WTC11 (cell line): ENCODE results near the gene FLOT2. TPM values are rescaled to one million over a fixed set of nuclear protein-coding genes. Genes with fewer than 3 reads are reported as not detected.

Experiments used
- ATAC-seq: fragments of 200-7000 bp; cut with Tn5 transposase; 2 replicates; pipeline ENCODE4 v1.10.0; 2021; ENCODE audit warnings: mild to moderate bottlenecking, moderate library complexity
- CTCF ChIA-PET: fragments of 300-600 bp; sonication (Branson Sonifier 250); formaldehyde crosslinking; loops from one replicate; lab custom pipeline; 2021; ENCODE audit warnings: antibody characterized with exemption; lab: Charles Lee
- POLR2A ChIA-PET: fragments of 350-600 bp; sonication (Branson Sonifier 250); formaldehyde crosslinking; loops from one replicate; lab custom pipeline; 2021; ENCODE audit warnings: antibody characterized with exemption; lab: Charles Lee
- DNase-seq: peaks from one replicate; pipeline ENCODE4 v3.0.0; 2021; ENCODE audit warnings: low spot score
- H3K27ac Mint-ChIP-seq: 2 replicates; pipeline ENCODE4 v1.8.0; 2021; ENCODE audit warnings: mixed read lengths
- H3K27me3 Mint-ChIP-seq: 2 replicates; pipeline ENCODE4 v1.8.0; 2021; ENCODE audit warnings: low read depth, mild to moderate bottlenecking, moderate library complexity, mixed read lengths
- H3K36me3 Mint-ChIP-seq: 2 replicates; pipeline ENCODE4 v1.8.0; 2021; ENCODE audit warnings: mixed read lengths
- H3K4me1 Mint-ChIP-seq: 2 replicates; pipeline ENCODE4 v1.8.0; 2022; ENCODE audit warnings: mixed read lengths
- H3K4me3 Mint-ChIP-seq: 2 replicates; pipeline ENCODE4 v1.8.0; 2021; ENCODE audit warnings: mild to moderate bottlenecking, moderate library complexity, mixed read lengths
- H3K9me3 Mint-ChIP-seq: 2 replicates; pipeline ENCODE4 v1.8.0; 2021; ENCODE audit warnings: mixed read lengths
- CBFB ChIP-seq: sonication (generic); formaldehyde crosslinking; IDR thresholded peaks from 2 replicates; pipeline ENCODE4 v1.8.1; 2022; ENCODE audit warnings: mild to moderate bottlenecking, low read depth, missing genetic modification reagents
- ESRRA ChIP-seq: sonication (generic); formaldehyde crosslinking; IDR thresholded peaks from 2 replicates; pipeline ENCODE4 v1.8.1; 2022; ENCODE audit warnings: mild to moderate bottlenecking, missing genetic modification reagents, borderline replicate concordance
- FOXK1 ChIP-seq: sonication (generic); formaldehyde crosslinking; IDR thresholded peaks from 2 replicates; pipeline ENCODE4 v1.8.0; 2022; ENCODE audit warnings: mild to moderate bottlenecking, moderate library complexity, missing genetic modification reagents
- GABPB1 ChIP-seq: sonication (generic); formaldehyde crosslinking; IDR thresholded peaks from 2 replicates; pipeline ENCODE4 v1.8.1; 2023; ENCODE audit warnings: mild to moderate bottlenecking, missing genetic modification reagents
- GRHL2 ChIP-seq: fragments of 250-450 bp; sonication (Bioruptor Pico); IDR thresholded peaks from 2 replicates; pipeline ENCODE4 v1.8.0; 2022; ENCODE audit warnings: mild to moderate bottlenecking, moderate library complexity; ENCODE audit not compliant: insufficient replicate concordance, severe bottlenecking
- JUN ChIP-seq: sonication (generic); formaldehyde crosslinking; IDR thresholded peaks from 2 replicates; pipeline ENCODE4 v1.8.0; 2023; ENCODE audit warnings: mild to moderate bottlenecking, missing genetic modification reagents
- MXD4 ChIP-seq: fragments of 250-450 bp; sonication (Bioruptor Pico); IDR thresholded peaks from 2 replicates; pipeline ENCODE4 v1.8.0; 2021; ENCODE audit warnings: mild to moderate bottlenecking, moderate library complexity, borderline replicate concordance
- ZBTB21 ChIP-seq: sonication (generic); formaldehyde crosslinking; IDR thresholded peaks from 2 replicates; pipeline ENCODE4 v1.8.1; 2023; ENCODE audit warnings: mild to moderate bottlenecking, missing genetic modification reagents, borderline replicate concordance
- ZNF317 ChIP-seq: sonication (generic); formaldehyde crosslinking; IDR thresholded peaks from 2 replicates; pipeline ENCODE4 v1.8.1; 2023; ENCODE audit warnings: low read depth, mild to moderate bottlenecking, moderate library complexity, missing genetic modification reagents, borderline replicate concordance
- ZNF396 ChIP-seq: fragments of 250-450 bp; sonication (Bioruptor Pico); IDR thresholded peaks from 2 replicates; pipeline ENCODE4 v1.8.0; 2021; ENCODE audit warnings: mild to moderate bottlenecking, moderate library complexity, borderline replicate concordance
- ZNF423 ChIP-seq: fragments of 250-450 bp; sonication (Bioruptor Pico); IDR thresholded peaks from 2 replicates; pipeline ENCODE4 v2.1.2; 2022; ENCODE audit warnings: mild to moderate bottlenecking, moderate library complexity
- total RNA-seq: library from RNA; stranded (reverse); gene quantifications from 3 replicates; pipeline ENCODE4 v1.2.3, GENCODE V29; 2021
- TF ChIP-seq, protein P1 (sequence below): fragments of 250-450 bp; sonication (Bioruptor Pico); IDR thresholded peaks from 2 replicates; pipeline ENCODE4 v1.9.0; 2021; ENCODE audit warnings: mild to moderate bottlenecking, borderline replicate concordance
- TF ChIP-seq, protein P2 (sequence below): sonication (generic); formaldehyde crosslinking; conservative IDR thresholded peaks from 2 replicates; pipeline ENCODE4 v1.8.1; 2023; ENCODE audit warnings: mild to moderate bottlenecking, low read depth, missing genetic modification reagents, moderate library complexity
- TF ChIP-seq, protein P3 (sequence below): sonication (generic); formaldehyde crosslinking; IDR thresholded peaks from 2 replicates; pipeline ENCODE4 v1.8.1; 2022; ENCODE audit warnings: mild to moderate bottlenecking, moderate library complexity, missing genetic modification reagents
- TF ChIP-seq, protein P4 (sequence below): sonication (generic); formaldehyde crosslinking; IDR thresholded peaks from 2 replicates; pipeline ENCODE4 v1.8.0; 2023; ENCODE audit warnings: mild to moderate bottlenecking, missing genetic modification reagents
- TF ChIP-seq, protein P5 (sequence below): sonication (generic); formaldehyde crosslinking; IDR thresholded peaks from 2 replicates; pipeline ENCODE4 v1.8.0; 2023; ENCODE audit warnings: missing genetic modification reagents
- TF ChIP-seq, protein P6 (sequence below): fragments of 250-450 bp; sonication (Bioruptor Pico); IDR thresholded peaks from 2 replicates; pipeline ENCODE4 v1.9.0; 2021; ENCODE audit warnings: moderate library complexity, mild to moderate bottlenecking, inconsistent platforms, borderline replicate concordance

FLOT2 gene
- total RNA-seq, 1 experiment from 2014 or later = 139 TPM

DNA sequence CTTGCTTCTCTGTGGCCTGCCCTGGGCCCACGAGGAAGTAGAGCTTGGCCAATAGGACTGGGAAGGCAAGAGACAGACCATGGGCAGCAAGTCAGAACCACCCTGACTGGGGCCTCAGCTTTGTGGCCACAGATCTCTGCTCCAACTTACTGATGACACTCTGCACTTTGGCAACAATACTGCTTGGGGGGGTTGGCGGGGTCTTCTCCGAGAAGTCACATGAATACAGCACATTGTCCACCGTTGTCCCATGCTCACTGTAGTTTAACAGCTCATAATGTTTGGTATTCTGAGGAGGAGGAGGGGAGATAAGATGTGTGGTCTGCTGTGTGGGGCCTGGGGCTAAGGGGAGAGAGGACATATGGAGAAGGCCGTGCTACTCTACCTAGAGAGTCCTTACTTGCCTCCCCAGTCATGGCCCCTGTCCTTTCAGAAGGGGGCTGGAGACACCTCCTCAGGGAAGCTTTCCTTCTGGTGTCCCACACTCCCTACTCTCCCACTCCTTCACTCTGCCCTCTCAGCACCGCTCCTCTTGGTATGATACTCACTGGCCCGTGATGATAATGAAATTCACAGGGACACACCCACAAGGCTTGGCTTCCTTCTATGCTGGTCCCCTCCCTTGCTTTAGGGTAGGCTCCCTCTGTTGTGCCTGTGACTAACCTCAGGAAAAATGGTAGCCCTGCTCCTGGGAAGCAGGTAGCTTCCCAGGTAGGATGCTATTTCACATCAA, 9.3 kb upstream of the FLOT2 start:
- POLR2A ChIA-PET = no interaction called here
- DNase-seq (no peak), ATAC-seq (no peak)
- H3K27ac Mint-ChIP-seq = peak overlapping the region; percentile 76; the same call in 1 of the 2 replicates
- no peaks in the 10 kb centered on the region for H3K9me3 Mint-ChIP-seq
- H3K27me3 Mint-ChIP-seq = no peaks in the 10 kb centered on the region
- TF ChIP-seq, protein P1, sequence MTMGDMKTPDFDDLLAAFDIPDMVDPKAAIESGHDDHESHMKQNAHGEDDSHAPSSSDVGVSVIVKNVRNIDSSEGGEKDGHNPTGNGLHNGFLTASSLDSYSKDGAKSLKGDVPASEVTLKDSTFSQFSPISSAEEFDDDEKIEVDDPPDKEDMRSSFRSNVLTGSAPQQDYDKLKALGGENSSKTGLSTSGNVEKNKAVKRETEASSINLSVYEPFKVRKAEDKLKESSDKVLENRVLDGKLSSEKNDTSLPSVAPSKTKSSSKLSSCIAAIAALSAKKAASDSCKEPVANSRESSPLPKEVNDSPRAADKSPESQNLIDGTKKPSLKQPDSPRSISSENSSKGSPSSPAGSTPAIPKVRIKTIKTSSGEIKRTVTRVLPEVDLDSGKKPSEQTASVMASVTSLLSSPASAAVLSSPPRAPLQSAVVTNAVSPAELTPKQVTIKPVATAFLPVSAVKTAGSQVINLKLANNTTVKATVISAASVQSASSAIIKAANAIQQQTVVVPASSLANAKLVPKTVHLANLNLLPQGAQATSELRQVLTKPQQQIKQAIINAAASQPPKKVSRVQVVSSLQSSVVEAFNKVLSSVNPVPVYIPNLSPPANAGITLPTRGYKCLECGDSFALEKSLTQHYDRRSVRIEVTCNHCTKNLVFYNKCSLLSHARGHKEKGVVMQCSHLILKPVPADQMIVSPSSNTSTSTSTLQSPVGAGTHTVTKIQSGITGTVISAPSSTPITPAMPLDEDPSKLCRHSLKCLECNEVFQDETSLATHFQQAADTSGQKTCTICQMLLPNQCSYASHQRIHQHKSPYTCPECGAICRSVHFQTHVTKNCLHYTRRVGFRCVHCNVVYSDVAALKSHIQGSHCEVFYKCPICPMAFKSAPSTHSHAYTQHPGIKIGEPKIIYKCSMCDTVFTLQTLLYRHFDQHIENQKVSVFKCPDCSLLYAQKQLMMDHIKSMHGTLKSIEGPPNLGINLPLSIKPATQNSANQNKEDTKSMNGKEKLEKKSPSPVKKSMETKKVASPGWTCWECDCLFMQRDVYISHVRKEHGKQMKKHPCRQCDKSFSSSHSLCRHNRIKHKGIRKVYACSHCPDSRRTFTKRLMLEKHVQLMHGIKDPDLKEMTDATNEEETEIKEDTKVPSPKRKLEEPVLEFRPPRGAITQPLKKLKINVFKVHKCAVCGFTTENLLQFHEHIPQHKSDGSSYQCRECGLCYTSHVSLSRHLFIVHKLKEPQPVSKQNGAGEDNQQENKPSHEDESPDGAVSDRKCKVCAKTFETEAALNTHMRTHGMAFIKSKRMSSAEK (CRISPR knock-in tag) = no peak
- H3K36me3 Mint-ChIP-seq = peaks cover 53% of the 10 kb centered on the region
- CTCF ChIA-PET = interaction anchor here (0.9 to 9.0 kb wide), 3 partner anchors 28 to 178 kb away, joined by 5 to 103 read pairs (median 8); partner anchors contain the start of genes NEK8 and TLCD1
- H3K4me1 Mint-ChIP-seq = peaks cover 43% of the 10 kb centered on the region
- no peak overlapping the region for H3K4me3 Mint-ChIP-seq

DNA sequence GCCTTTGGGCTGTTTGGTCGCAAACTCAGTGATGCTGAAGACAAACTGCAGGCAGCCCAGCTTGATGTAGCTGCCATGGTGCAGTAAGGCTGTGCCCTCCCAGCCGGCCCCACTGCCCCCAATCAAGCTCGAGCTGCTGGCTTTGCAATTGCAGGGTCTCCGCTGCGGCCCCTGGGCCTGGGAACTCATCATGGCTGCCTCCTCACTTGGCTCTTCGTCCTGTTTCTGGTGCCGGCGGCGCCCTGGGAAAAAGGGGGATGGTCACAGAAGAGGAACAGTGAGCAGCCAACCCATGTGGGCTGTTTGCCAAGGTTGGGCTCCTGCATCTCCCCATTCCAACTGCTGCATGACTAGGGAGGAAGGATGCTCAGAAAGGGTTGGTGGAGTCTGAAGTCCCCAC, 8.7 kb upstream of the FLOT2 start:
- POLR2A ChIA-PET = no interaction called here
- Mint-ChIP-seq H3K4me1 (peaks cover 47% of the 10 kb centered on the region), H3K36me3 (peaks cover 47% of the 10 kb centered on the region)

DNA sequence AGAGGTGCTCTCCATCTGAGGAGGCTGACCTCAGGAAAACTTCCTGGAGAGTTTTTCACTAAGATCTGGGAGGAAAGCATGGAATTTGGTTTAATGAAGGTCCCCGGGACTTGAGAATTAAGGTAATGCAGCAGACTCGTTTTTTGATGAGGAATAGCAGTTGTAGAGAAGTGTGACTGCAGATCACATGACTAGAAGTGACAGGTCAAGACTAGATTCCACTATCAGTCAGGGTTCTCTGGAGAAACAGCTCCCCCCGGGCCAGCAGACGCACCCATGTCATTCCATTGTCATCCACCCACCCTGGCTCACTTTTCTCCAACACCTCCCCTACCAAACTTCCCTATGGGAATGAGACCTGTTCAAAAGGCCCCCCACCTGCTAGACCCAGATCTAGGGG, 7.3 kb upstream of the FLOT2 start:
- POLR2A ChIA-PET = interaction anchor here (0.6 kb wide), 2 partner anchors 14 to 22 kb away, joined by 3 to 4 read pairs; no protein-coding TSS in a partner anchor
- H3K36me3 Mint-ChIP-seq = peaks cover 39% of the 10 kb centered on the region
- CTCF ChIA-PET = interaction anchor here (0.5 to 9.0 kb wide), 6 partner anchors 32 to 212 kb away, joined by 3 to 103 read pairs (median 4); partner anchors contain the start of genes NEK8 and TLCD1
- H3K9me3 Mint-ChIP-seq = no peaks in the 10 kb centered on the region
- H3K4me1 Mint-ChIP-seq = peaks cover 39% of the 10 kb centered on the region
- DNase-seq = no peak
- H3K4me3 Mint-ChIP-seq = no peak overlapping the region
- H3K27ac Mint-ChIP-seq = peak overlapping the region; percentile 24
- ATAC-seq = no peak
- H3K27me3 Mint-ChIP-seq = no peaks in the 10 kb centered on the region
- no peak for TF ChIP-seq ZBTB21 (CRISPR knock-in tag)
- no peak for TF ChIP-seq MXD4 (CRISPR knock-in tag)
- TF ChIP-seq GABPB1 (CRISPR knock-in tag) = no peak
- no peak for TF ChIP-seq CBFB (CRISPR knock-in tag)
- TF ChIP-seq, protein P2, sequence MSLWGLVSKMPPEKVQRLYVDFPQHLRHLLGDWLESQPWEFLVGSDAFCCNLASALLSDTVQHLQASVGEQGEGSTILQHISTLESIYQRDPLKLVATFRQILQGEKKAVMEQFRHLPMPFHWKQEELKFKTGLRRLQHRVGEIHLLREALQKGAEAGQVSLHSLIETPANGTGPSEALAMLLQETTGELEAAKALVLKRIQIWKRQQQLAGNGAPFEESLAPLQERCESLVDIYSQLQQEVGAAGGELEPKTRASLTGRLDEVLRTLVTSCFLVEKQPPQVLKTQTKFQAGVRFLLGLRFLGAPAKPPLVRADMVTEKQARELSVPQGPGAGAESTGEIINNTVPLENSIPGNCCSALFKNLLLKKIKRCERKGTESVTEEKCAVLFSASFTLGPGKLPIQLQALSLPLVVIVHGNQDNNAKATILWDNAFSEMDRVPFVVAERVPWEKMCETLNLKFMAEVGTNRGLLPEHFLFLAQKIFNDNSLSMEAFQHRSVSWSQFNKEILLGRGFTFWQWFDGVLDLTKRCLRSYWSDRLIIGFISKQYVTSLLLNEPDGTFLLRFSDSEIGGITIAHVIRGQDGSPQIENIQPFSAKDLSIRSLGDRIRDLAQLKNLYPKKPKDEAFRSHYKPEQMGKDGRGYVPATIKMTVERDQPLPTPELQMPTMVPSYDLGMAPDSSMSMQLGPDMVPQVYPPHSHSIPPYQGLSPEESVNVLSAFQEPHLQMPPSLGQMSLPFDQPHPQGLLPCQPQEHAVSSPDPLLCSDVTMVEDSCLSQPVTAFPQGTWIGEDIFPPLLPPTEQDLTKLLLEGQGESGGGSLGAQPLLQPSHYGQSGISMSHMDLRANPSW (CRISPR knock-in tag) = no peak
- TF ChIP-seq, protein P3, sequence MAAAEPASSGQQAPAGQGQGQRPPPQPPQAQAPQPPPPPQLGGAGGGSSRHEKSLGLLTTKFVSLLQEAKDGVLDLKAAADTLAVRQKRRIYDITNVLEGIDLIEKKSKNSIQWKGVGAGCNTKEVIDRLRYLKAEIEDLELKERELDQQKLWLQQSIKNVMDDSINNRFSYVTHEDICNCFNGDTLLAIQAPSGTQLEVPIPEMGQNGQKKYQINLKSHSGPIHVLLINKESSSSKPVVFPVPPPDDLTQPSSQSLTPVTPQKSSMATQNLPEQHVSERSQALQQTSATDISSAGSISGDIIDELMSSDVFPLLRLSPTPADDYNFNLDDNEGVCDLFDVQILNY (CRISPR knock-in tag) = no peak
- no peak for TF ChIP-seq ZNF317 (CRISPR knock-in tag)
- no peak for TF ChIP-seq ZNF423 (CRISPR knock-in tag)
- TF ChIP-seq ESRRA = no peak
- no peak for TF ChIP-seq FOXK1 (CRISPR knock-in tag)
- TF ChIP-seq, protein P4, sequence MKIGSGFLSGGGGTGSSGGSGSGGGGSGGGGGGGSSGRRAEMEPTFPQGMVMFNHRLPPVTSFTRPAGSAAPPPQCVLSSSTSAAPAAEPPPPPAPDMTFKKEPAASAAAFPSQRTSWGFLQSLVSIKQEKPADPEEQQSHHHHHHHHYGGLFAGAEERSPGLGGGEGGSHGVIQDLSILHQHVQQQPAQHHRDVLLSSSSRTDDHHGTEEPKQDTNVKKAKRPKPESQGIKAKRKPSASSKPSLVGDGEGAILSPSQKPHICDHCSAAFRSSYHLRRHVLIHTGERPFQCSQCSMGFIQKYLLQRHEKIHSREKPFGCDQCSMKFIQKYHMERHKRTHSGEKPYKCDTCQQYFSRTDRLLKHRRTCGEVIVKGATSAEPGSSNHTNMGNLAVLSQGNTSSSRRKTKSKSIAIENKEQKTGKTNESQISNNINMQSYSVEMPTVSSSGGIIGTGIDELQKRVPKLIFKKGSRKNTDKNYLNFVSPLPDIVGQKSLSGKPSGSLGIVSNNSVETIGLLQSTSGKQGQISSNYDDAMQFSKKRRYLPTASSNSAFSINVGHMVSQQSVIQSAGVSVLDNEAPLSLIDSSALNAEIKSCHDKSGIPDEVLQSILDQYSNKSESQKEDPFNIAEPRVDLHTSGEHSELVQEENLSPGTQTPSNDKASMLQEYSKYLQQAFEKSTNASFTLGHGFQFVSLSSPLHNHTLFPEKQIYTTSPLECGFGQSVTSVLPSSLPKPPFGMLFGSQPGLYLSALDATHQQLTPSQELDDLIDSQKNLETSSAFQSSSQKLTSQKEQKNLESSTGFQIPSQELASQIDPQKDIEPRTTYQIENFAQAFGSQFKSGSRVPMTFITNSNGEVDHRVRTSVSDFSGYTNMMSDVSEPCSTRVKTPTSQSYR = no peak

More for the DNA sequence above, 8.7 kb upstream of the FLOT2 start:
- H3K27ac Mint-ChIP-seq = peak overlapping the region; percentile 57; the same call in 1 of the 2 replicates
- CTCF ChIA-PET = interaction anchor here (2.2 to 9.0 kb wide), 2 partner anchors 47 to 178 kb away, joined by 8 to 103 read pairs; partner anchors contain the start of genes NEK8 and TLCD1
- DNase-seq (no peak), ATAC-seq (no peak)
- H3K27me3 Mint-ChIP-seq = no peaks in the 10 kb centered on the region
- TF ChIP-seq, protein P5, sequence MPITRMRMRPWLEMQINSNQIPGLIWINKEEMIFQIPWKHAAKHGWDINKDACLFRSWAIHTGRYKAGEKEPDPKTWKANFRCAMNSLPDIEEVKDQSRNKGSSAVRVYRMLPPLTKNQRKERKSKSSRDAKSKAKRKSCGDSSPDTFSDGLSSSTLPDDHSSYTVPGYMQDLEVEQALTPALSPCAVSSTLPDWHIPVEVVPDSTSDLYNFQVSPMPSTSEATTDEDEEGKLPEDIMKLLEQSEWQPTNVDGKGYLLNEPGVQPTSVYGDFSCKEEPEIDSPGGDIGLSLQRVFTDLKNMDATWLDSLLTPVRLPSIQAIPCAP = no peak
- TF ChIP-seq JUN (CRISPR knock-in tag) (no peak), GRHL2 (CRISPR knock-in tag) (no peak), ZNF396 (CRISPR knock-in tag) (no peak)
- TF ChIP-seq, protein P6, sequence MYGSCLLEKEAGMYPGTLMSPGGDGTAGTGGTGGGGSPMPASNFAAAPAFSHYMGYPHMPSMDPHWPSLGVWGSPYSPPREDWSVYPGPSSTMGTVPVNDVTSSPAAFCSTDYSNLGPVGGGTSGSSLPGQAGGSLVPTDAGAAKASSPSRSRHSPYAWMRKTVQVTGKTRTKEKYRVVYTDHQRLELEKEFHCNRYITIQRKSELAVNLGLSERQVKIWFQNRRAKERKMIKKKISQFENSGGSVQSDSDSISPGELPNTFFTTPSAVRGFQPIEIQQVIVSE (CRISPR knock-in tag) = no peak
- TF ChIP-seq, all 79 proteins: peak for 0
- Mint-ChIP-seq H3K9me3 (no peaks in the 10 kb centered on the region), H3K4me3 (no peak overlapping the region)
